ENCODE data around the gene MPO. TPM values are rescaled to one million over a fixed set of nuclear protein-coding genes. Genes with fewer than 3 reads are reported as not detected.

Gene MPO
- polyA plus RNA-seq, 2 of the 4 experiments (the other 2 are of a cell fraction), result not detected

DNA sequence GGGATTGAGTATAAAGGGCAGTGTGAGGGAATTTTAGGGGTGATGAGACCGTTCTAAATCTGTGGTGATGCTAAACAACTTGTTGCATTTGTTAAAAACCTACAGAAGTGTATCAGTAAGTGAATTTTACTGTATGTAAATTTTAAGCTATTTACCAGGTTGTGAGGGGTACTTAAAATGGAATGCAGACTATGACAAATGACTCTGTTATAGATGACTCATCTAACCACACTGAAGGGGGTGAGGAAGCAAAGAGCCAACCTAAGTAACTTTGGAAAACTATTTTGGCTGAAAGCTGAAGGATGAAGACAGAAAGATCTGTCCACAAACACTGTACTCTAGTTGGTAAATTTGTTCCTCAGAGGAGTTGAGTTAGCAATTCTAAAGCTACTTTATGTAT, 56.4 kb downstream of the MPO start:
- 0 out of 3 replicates have a peak overlapping the region, but pooled peaks have one; percentile 7 for H3K4me2 ChIP-seq
- no peak overlapping the region for H3K4me3 ChIP-seq
- H3K9me3 ChIP-seq, result no peaks in the 10 kb centered on the region
- H3K4me1 ChIP-seq, result peaks cover 11% of the 10 kb centered on the region; the same call in 2 of the 3 replicates
- POLR2A ChIA-PET, result no interaction called here
- ATAC-seq (no peak; a peak in 1 of 6 replicates), DNase-seq (ENCODE audit: low read depth in 1 of 2, low spot score in 1 of 2) (peak; percentile 16 to 47), FAIRE-seq (no peak)
- H3K27ac ChIP-seq, result no peak overlapping the region
- 2% methylated on average over 1 of the region's 1 CpG for WGBS (ENCODE audit: missing lambda C conversion rate)
- TF ChIP-seq FOSL2 (IDR thresholded peaks at IDR 0.05), result no peak
- TF ChIP-seq FOSL2 (CRISPR knock-in tag; IDR thresholded peaks at IDR 0.05), result peak; percentile 71; the same call in 1 of the 2 replicates
- TF ChIP-seq, protein P1, sequence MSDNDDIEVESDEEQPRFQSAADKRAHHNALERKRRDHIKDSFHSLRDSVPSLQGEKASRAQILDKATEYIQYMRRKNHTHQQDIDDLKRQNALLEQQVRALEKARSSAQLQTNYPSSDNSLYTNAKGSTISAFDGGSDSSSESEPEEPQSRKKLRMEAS (IDR thresholded peaks at IDR 0.05), result no peak
- peak; percentile 63; the same call in 1 of the 2 replicates for TF ChIP-seq HOXB5 (CRISPR knock-in tag; IDR thresholded peaks at IDR 0.05)
- no peak for TF ChIP-seq RNF2 (IDR thresholded peaks at IDR 0.05; ENCODE audit: borderline replicate concordance, low read depth)
- CTCF ChIA-PET, result interaction anchor here (7.4 kb wide), 1 partner anchor 27 kb away, joined by 69 read pairs; no protein-coding TSS in a partner anchor

Other genes starting within 250 kb of the MPO start
- gene DYNLL2, start 197.5 kb downstream of the MPO start, polyA plus RNA-seq (2011; rRNA removed), result 19.6 TPM in 2 replicates
- 33.2 to 34.1 TPM (median 33.7 TPM) in 3 replicates for gene DYNLL2, start 197.5 kb downstream of the MPO start, polyA plus RNA-seq (2017; fragmentation: RNase III; extraction: RNeasy Plus Mini Kit Qiagen cat#74134 plus additional on column Dnase treatment)
- 0.03 and 0.04 TPM in 2 replicates for gene OR4D1, start 132.6 kb downstream of the MPO start, polyA plus RNA-seq (2011; rRNA removed)
- 0.03 TPM in 1 of 3 replicates, not detected in the others for gene OR4D1, start 132.6 kb downstream of the MPO start, polyA plus RNA-seq (2017; fragmentation: RNase III; extraction: RNeasy Plus Mini Kit Qiagen cat#74134 plus additional on column Dnase treatment)
- not detected in 2 replicates for gene OR4D2, start 114.0 kb downstream of the MPO start, polyA plus RNA-seq (2011; rRNA removed)
- gene OR4D2, start 114.0 kb downstream of the MPO start, polyA plus RNA-seq (2017; fragmentation: RNase III; extraction: RNeasy Plus Mini Kit Qiagen cat#74134 plus additional on column Dnase treatment), result not detected in 3 replicates
- not detected in 2 replicates for gene EPX, start 88.2 kb downstream of the MPO start, polyA plus RNA-seq (2011; rRNA removed)
- gene EPX, start 88.2 kb downstream of the MPO start, polyA plus RNA-seq (2017; fragmentation: RNase III; extraction: RNeasy Plus Mini Kit Qiagen cat#74134 plus additional on column Dnase treatment), result not detected in 3 replicates
- 18.6 and 19.0 TPM in 2 replicates for gene MKS1, start 61.7 kb downstream of the MPO start, polyA plus RNA-seq (2011; rRNA removed)
- 15.8 to 17.3 TPM (median 16.2 TPM) in 3 replicates for gene MKS1, start 61.7 kb downstream of the MPO start, polyA plus RNA-seq (2017; fragmentation: RNase III; extraction: RNeasy Plus Mini Kit Qiagen cat#74134 plus additional on column Dnase treatment)
- gene LPO, start 42.4 kb downstream of the MPO start, polyA plus RNA-seq (2011; rRNA removed), result not detected in 2 replicates
- not detected in 3 replicates for gene LPO, start 42.4 kb downstream of the MPO start, polyA plus RNA-seq (2017; fragmentation: RNase III; extraction: RNeasy Plus Mini Kit Qiagen cat#74134 plus additional on column Dnase treatment)
- gene TSPOAP1, start 47.9 kb upstream of the MPO start, polyA plus RNA-seq (2011; rRNA removed), result not detected in 2 replicates
- not detected in 3 replicates for gene TSPOAP1, start 47.9 kb upstream of the MPO start, polyA plus RNA-seq (2017; fragmentation: RNase III; extraction: RNeasy Plus Mini Kit Qiagen cat#74134 plus additional on column Dnase treatment)
- 241 and 260 TPM in 2 replicates for gene SUPT4H1, start 71.3 kb upstream of the MPO start, polyA plus RNA-seq (2011; rRNA removed)
- 117 to 124 TPM (median 123 TPM) in 3 replicates for gene SUPT4H1, start 71.3 kb upstream of the MPO start, polyA plus RNA-seq (2017; fragmentation: RNase III; extraction: RNeasy Plus Mini Kit Qiagen cat#74134 plus additional on column Dnase treatment)
- 6.3 and 6.6 TPM in 2 replicates for gene RNF43, start 136.6 kb upstream of the MPO start, polyA plus RNA-seq (2011; rRNA removed)
- 1.6 to 2.6 TPM (median 2.5 TPM) in 3 replicates for gene RNF43, start 136.6 kb upstream of the MPO start, polyA plus RNA-seq (2017; fragmentation: RNase III; extraction: RNeasy Plus Mini Kit Qiagen cat#74134 plus additional on column Dnase treatment)
- not detected in 2 replicates for gene HSF5, start 207.5 kb upstream of the MPO start, polyA plus RNA-seq (2011; rRNA removed)
- not detected in 3 replicates for gene HSF5, start 207.5 kb upstream of the MPO start, polyA plus RNA-seq (2017; fragmentation: RNase III; extraction: RNeasy Plus Mini Kit Qiagen cat#74134 plus additional on column Dnase treatment)
- 20.0 and 27.3 TPM in 2 replicates for gene MTMR4, start 233.7 kb upstream of the MPO start, polyA plus RNA-seq (2011; rRNA removed)
- 10.8 to 13.8 TPM (median 11.8 TPM) in 3 replicates for gene MTMR4, start 233.7 kb upstream of the MPO start, polyA plus RNA-seq (2017; fragmentation: RNase III; extraction: RNeasy Plus Mini Kit Qiagen cat#74134 plus additional on column Dnase treatment)

Data from A549 (cell line).